Adrenal gland (tissue), 12 donors: Measurements from ENCODE around the gene TRAPPC1. TPM values are rescaled to one million over a fixed set of nuclear protein-coding genes. Genes with fewer than 3 reads are reported as not detected.

Experiments used
- DNase-seq, 7 donors: peaks; one replicate each; pipeline ENCODE4 v3.0.0-alpha.2; 2019 to 2020
- H3K27ac ChIP-seq, 5 donors: fragments of 200-600 bp; sonication (generic) in 4 of 5; 1 replicate in 3 of 5; 2 replicates in 2 of 5; pipeline versions ENCODE4 v1.5.1 to v1.8.0; 2016 to 2020; ENCODE audit warnings: mild to moderate bottlenecking in 1 of 5
- H3K27me3 ChIP-seq: fragments of 200-600 bp; 2 replicates; pipeline ENCODE4 v1.8.0; 2021
- H3K36me3 ChIP-seq, 2 donors: fragments of 200-600 bp; replicated peaks in 1 of 2; 1 replicate in 1 of 2; 2 replicates in 1 of 2; pipeline versions ENCODE4 v1.5.1 to v1.8.0; 2018 to 2022
- H3K4me1 ChIP-seq, 2 donors: fragments of 200-600 bp; replicated peaks in 1 of 2; 1 replicate in 1 of 2; 2 replicates in 1 of 2; pipeline versions ENCODE4 v1.5.1 to v1.8.0; 2018 to 2021
- H3K4me3 ChIP-seq, 4 donors: fragments of 200-600 bp; sonication (generic) in 3 of 4; one replicate each; pipeline ENCODE4 v1.5.1; 2016 to 2018
- H3K9me3 ChIP-seq, 3 donors: fragments of 200-600 bp; sonication (generic) in 1 of 3; replicated peaks in 1 of 3; 1 replicate in 2 of 3; 2 replicates in 1 of 3; pipeline versions ENCODE4 v1.5.1 to v1.8.0; 2016 to 2021
- POLR2A ChIP-seq, 2 donors: fragments of 450-650 bp; IDR thresholded peaks; one replicate each; pipeline ENCODE4 v1.6.1; 2017; ENCODE audit warnings: antibody characterized with exemption in 2 of 2, mild to moderate bottlenecking in 2 of 2, moderate library complexity in 1 of 2
- WGBS, 4 donors: extraction: QIAGEN DNeasy Blood & Tissue Kit in 2 of 4; methylation state at CpG; one replicate each; pipeline versions ENCODE4 v1.1.5 to v1.1.7; 2013 to 2017; 5-methylcytosine and 5-hydroxymethylcytosine counted together
- intact Hi-C, 2 donors: fragments of 100-400 bp; cut with DNase I; formaldehyde crosslinking; loops; one replicate each; pipeline versions ENCODE4 v1.14.1 to v1.15.0; 2022 to 2023
- polyA plus RNA-seq, 3 donors: library from polyadenylated mRNA; stranded (reverse); fragments of 200-250 nt in 2 of 3; fragments of 350-450 nt in 1 of 3; fragmentation: Illumina TruSeq in 1 of 3; extraction: RNeasy Lipid Tissue Mini Kit (QIAGEN cat#74804) in 1 of 3; gene quantifications; one replicate each; pipeline ENCODE4 v1.2.3, GENCODE V29; 2013 to 2014
- total RNA-seq, 9 donors: library from RNA; depleted of rRNA in 4 of 9; stranded (reverse); fragments of >200 nt in 4 of 9; fragments of 120-200 nt in 1 of 9; fragmentation: NEBNext Ultra II Directional in 1 of 9; extraction: Animal tissue kit (Norgen Biotek cat#: 25700) in 1 of 9; gene quantifications; one replicate each; pipeline versions ENCODE4 v1.1.0 to v1.2.4, GENCODE V29; 2013 to 2023
- TF ChIP-seq, protein P1 (sequence below), 6 experiments: fragments of 450-650 bp in 4 of 6; fragments of 200-600 bp in 2 of 6; sonication (generic) in 1 of 6; IDR thresholded peaks; 1 replicate in 5 of 6; 2 replicates in 1 of 6; pipeline versions ENCODE4 v1.5.1 to v1.8.0; 2016 to 2021; ENCODE audit warnings: antibody characterized with exemption in 6 of 6, mild to moderate bottlenecking in 2 of 6, moderate library complexity in 1 of 6
- donor health status: healthy with polysubstance abuse.
- donor health status: Bipolar disorder and iron deficiency.
- donor health status: DM: yes; HTN: yes; CAD: no.
- donor health status: DM: no; HTN: no; CAD: no.
- donor health status: DM: no; HTN: no; CAD: no.
- donor health status: DM: yes; HTN: yes; CAD: no.

TRAPPC1 gene
- total and polyA plus RNA-seq, 12 donors: 32.2 to 220 (median 121) TPM

DNA sequence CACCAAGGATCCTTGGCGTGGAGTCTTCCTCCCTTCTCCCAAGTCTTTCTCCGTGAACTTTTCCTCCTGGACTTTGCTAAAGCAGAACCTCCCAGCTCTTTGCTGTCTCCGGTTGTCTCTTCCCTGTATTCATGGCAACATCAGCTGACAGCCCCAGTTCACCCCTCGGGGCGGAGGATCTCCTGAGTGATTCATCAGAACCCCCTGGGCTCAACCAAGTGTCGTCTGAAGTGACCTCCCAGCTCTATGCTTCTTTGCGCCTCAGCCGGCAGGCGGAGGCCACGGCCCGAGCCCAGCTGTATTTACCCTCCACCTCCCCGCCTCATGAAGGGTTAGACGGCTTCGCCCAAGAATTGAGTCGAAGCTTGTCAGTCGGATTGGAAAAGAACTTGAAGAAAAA lies 1.2 kb upstream of the TRAPPC1 start:
- Histone ChIP-seq H3K4me1 (peaks cover 16 to 19% of the 10 kb centered on the region in 2 donors), H3K27ac (peak overlapping the region in 2 of 5 donors; percentile 52 to 64), H3K9me3 (no peaks in the 10 kb centered on the region), H3K36me3 (peaks cover 0 to 13% of the 10 kb centered on the region in 2 donors), H3K4me3 (peak overlapping the region in 2 of 4 donors; percentile 55 to 70), H3K27me3 (no peaks in the 10 kb centered on the region)
- WGBS, 4 donors: 11 to 18% (median 14%) methylated on average over 16 of the region's 16 CpGs
- no peak for TF ChIP-seq POLR2A (IDR thresholded peaks at IDR 0.05)
- TF ChIP-seq, protein P1, sequence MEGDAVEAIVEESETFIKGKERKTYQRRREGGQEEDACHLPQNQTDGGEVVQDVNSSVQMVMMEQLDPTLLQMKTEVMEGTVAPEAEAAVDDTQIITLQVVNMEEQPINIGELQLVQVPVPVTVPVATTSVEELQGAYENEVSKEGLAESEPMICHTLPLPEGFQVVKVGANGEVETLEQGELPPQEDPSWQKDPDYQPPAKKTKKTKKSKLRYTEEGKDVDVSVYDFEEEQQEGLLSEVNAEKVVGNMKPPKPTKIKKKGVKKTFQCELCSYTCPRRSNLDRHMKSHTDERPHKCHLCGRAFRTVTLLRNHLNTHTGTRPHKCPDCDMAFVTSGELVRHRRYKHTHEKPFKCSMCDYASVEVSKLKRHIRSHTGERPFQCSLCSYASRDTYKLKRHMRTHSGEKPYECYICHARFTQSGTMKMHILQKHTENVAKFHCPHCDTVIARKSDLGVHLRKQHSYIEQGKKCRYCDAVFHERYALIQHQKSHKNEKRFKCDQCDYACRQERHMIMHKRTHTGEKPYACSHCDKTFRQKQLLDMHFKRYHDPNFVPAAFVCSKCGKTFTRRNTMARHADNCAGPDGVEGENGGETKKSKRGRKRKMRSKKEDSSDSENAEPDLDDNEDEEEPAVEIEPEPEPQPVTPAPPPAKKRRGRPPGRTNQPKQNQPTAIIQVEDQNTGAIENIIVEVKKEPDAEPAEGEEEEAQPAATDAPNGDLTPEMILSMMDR (IDR thresholded peaks at IDR 0.05): no peak
- intact Hi-C loops: loop anchor here in 1 of 2 donors (10.0 kb wide), 1 partner anchor 52 kb away; no protein-coding TSS in a partner anchor
- peak in 5 of 7 donors; percentile 43 to 69 (median 47) for DNase-seq

DNA sequence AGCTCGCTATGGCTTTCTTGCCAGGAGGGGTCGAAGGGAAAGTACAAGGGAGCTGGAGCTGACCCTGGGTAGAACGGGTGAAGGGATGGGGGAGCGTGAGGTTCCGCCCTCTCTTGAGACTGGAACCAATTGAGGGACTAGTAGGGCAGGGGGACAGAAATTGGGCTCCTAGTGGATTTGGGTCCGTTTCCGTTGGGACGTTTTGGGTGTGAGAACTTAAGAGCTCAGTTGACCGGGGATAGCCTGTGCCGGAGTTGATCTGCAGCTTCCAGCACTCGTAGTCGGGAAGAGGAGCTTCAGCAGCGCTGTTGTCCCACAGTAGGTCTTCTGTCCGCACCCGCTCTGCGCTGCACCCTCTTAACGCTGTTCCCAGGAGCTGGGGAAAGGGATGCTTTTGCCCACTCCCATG lies 741 bp upstream of the TRAPPC1 start:
- Histone ChIP-seq H3K27me3 (no peaks in the 10 kb centered on the region), H3K4me3 (peak overlapping the region in 3 of 4 donors; percentile 55 to 95 (median 70)), H3K36me3 (peaks cover 0 to 10% of the 10 kb centered on the region in 2 donors), H3K27ac (peak overlapping the region in 3 of 5 donors; percentile 52 to 66 (median 64)), H3K9me3 (no peaks in the 10 kb centered on the region), H3K4me1 (peaks cover 16 to 19% of the 10 kb centered on the region in 2 donors)
- intact Hi-C loops: loop anchor here in 1 of 2 donors (10.0 kb wide), 1 partner anchor 52 kb away; no protein-coding TSS in a partner anchor
- peak in 4 of 7 donors; percentile 32 to 41 (median 38) for DNase-seq
- TF ChIP-seq, protein P1 (IDR thresholded peaks at IDR 0.05): no peak
- TF ChIP-seq POLR2A (IDR thresholded peaks at IDR 0.05): no peak
- WGBS, 4 donors: 0 to 2% (median 1%) methylated on average over 7 to 17 of the region's 17 CpGs

DNA sequence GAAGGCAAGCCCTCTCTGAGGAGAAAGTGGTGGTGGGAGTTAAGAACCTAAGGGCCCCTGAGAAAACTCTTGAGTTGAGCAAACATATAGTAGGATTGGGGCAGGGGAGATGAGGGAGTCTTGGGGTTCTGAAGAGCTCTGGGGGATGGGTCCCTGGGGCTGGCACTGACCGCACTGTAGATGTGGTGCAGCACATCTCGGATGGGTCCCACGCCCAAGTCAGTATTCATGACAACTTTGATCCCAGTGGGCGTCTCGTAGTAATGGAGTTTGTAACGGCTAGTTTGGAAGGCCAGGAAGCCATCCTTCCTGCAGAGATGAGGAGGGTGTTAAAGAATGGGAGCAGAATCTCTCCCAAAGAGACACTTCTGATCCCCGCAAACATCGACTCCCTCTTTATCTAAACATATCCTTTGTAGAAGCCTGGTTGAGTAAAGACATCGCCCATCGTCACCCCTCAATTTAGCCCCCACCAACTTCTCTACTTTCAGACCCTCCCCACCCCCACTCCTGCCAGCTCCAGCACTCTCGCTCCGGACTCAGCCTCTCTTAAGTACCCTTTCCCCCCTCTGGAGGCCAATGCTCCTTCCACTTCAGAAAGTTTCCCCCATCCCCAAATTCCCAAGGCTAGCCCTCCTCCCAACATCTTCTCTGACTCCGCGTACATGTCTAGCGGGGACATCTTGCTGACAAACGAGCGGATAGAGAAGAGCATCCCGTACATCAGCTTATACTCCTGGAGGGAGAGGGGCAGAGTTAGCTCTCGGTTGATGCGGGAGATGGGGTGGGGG lies 710 bp downstream of the TRAPPC1 start:
- TF ChIP-seq, protein P1 (IDR thresholded peaks at IDR 0.05): no peak
- no peak for TF ChIP-seq POLR2A (IDR thresholded peaks at IDR 0.05)
- H3K27me3 ChIP-seq: no peaks in the 10 kb centered on the region
- peaks cover 16 to 19% of the 10 kb centered on the region in 2 donors for H3K4me1 ChIP-seq
- H3K36me3 ChIP-seq: peaks cover 0 to 1% of the 10 kb centered on the region in 2 donors
- WGBS, 4 donors: 38 to 41% (median 39%) methylated on average over 20 of the region's 20 CpGs
- no peaks in the 10 kb centered on the region for H3K9me3 ChIP-seq
- no peak for DNase-seq
- peak overlapping the region in 3 of 5 donors; percentile 7 to 72 (median 64) for H3K27ac ChIP-seq
- intact Hi-C loops: loop anchor here in 1 of 2 donors (10.0 kb wide), 1 partner anchor 54 kb away; no protein-coding TSS in a partner anchor
- peak overlapping the region; percentile 55 to 80 (median 73) for H3K4me3 ChIP-seq
